OCI-LY7 (cell line): Measurements from ENCODE around the gene FAM131C. TPM values are rescaled to one million over a fixed set of nuclear protein-coding genes. Genes with fewer than 3 reads are reported as not detected.

Experiments
- BruUV-seq: library from RNA; stranded (reverse); fragments of 400-500 nt; replicated peaks from 2 replicates; lab custom pipeline; 2021; lab: Mats Ljungman, UMichigan
- CTCF ChIA-PET: fragments of 300-600 bp; sonication (Branson Sonifier 250); formaldehyde crosslinking; loops from one replicate; lab custom pipeline; 2022; ENCODE audit warnings: antibody characterized with exemption; ENCODE audit not compliant: unreplicated experiment; lab: Charles Lee
- POLR2A ChIA-PET: fragments of 300-600 bp; sonication (Branson Sonifier 250); formaldehyde crosslinking; loops from one replicate; lab custom pipeline; 2022; ENCODE audit warnings: antibody characterized with exemption; lab: Charles Lee
- DNase-seq: peaks from one replicate; pipeline ENCODE4 v3.0.0-alpha.2; 2015; ENCODE audit warnings: low spot score
- H2AFZ ChIP-seq: fragments of 200-600 bp; sonication (generic), shearing (Covaris generic); 2 replicates; pipeline ENCODE4 v1.6.1; 2014; ENCODE audit warnings: mild to moderate bottlenecking, antibody characterized with exemption, low read length, moderate library complexity
- H3K27ac ChIP-seq: fragments of 200-600 bp; sonication (generic); 2 replicates; pipeline ENCODE4 v1.5.1; 2014; ENCODE audit warnings: mixed run types, low read depth, mild to moderate bottlenecking, moderate library complexity, low read length, inconsistent platforms; ENCODE audit not compliant: poor library complexity, severe bottlenecking
- H3K36me3 ChIP-seq: fragments of 200-600 bp; sonication (generic); 2 replicates; pipeline ENCODE4 v1.6.1; 2014; ENCODE audit warnings: mild to moderate bottlenecking, antibody characterized with exemption, low read length, moderate library complexity, mixed read lengths; ENCODE audit not compliant: insufficient read depth
- H3K4me1 ChIP-seq: fragments of 200-600 bp; sonication (generic); 2 replicates; pipeline ENCODE4 v1.5.1; 2014; ENCODE audit warnings: mild to moderate bottlenecking, low read length; ENCODE audit not compliant: insufficient read depth, poor library complexity, severe bottlenecking
- H3K4me2 ChIP-seq: fragments of 200-600 bp; sonication (generic); 2 replicates; pipeline ENCODE4 v1.6.1; 2014; ENCODE audit warnings: mild to moderate bottlenecking, low read length
- H3K4me3 ChIP-seq: fragments of 200-600 bp; sonication (generic); 2 replicates; pipeline ENCODE4 v1.5.1; 2014; ENCODE audit warnings: mild to moderate bottlenecking, low read depth, low read length; ENCODE audit not compliant: poor library complexity, severe bottlenecking
- H3K79me2 ChIP-seq: fragments of 200-600 bp; sonication (generic); 2 replicates; pipeline ENCODE4 v1.6.1; 2016; ENCODE audit warnings: low read depth, mild to moderate bottlenecking, low read length, moderate library complexity, mixed read lengths; ENCODE audit not compliant: insufficient read depth
- H3K9me2 ChIP-seq: fragments of 200-600 bp; sonication (generic); 2 replicates; pipeline ENCODE4 v1.6.1; 2016; ENCODE audit warnings: mild to moderate bottlenecking, low read length, mixed read lengths; ENCODE audit not compliant: insufficient read depth
- H3K9me3 ChIP-seq: fragments of 200-600 bp; sonication (generic); 2 replicates; pipeline ENCODE4 v1.6.1; 2014; ENCODE audit warnings: mild to moderate bottlenecking, mixed run types, low read length, mixed read lengths
- H4K20me1 ChIP-seq: fragments of 200-600 bp; sonication (generic); 2 replicates; pipeline ENCODE4 v1.6.1; 2014; ENCODE audit warnings: mild to moderate bottlenecking, antibody characterized with exemption, low read length, moderate library complexity, mixed read lengths; ENCODE audit not compliant: insufficient read depth
- EZH2phosphoT487 ChIP-seq: fragments of 200-600 bp; sonication (generic); IDR thresholded peaks from 2 replicates; pipeline ENCODE4 v1.6.1; 2018; ENCODE audit warnings: low read depth, borderline replicate concordance, mild to moderate bottlenecking, mixed run types, antibody characterized with exemption, low read length, moderate library complexity, mixed read lengths
- intact Hi-C: fragments of 100-400 bp; cut with micrococcal nuclease; formaldehyde crosslinking; loops from one replicate; pipeline ENCODE4 v1.10.0; 2022; ENCODE audit not compliant: unreplicated experiment
- total RNA-seq, 2 experiments: library from RNA; depleted of rRNA in 1 of 2; stranded (reverse); fragments of >200 nt in 1 of 2; shearing (Covaris generic) in 1 of 2; gene quantifications; 2 replicates each; pipeline ENCODE4 v1.2.3, GENCODE V29; 2014 to 2022
- TF ChIP-seq, protein P1 (sequence below): fragments of 200-600 bp; sonication (generic); conservative IDR thresholded peaks from 2 replicates; pipeline ENCODE4 v1.5.1; 2014; ENCODE audit warnings: mild to moderate bottlenecking, antibody characterized with exemption, low read length, moderate library complexity, mixed read lengths

The FAM131C gene
- total RNA-seq, 2 experiments from 2014 or later, result not detected

DNA sequence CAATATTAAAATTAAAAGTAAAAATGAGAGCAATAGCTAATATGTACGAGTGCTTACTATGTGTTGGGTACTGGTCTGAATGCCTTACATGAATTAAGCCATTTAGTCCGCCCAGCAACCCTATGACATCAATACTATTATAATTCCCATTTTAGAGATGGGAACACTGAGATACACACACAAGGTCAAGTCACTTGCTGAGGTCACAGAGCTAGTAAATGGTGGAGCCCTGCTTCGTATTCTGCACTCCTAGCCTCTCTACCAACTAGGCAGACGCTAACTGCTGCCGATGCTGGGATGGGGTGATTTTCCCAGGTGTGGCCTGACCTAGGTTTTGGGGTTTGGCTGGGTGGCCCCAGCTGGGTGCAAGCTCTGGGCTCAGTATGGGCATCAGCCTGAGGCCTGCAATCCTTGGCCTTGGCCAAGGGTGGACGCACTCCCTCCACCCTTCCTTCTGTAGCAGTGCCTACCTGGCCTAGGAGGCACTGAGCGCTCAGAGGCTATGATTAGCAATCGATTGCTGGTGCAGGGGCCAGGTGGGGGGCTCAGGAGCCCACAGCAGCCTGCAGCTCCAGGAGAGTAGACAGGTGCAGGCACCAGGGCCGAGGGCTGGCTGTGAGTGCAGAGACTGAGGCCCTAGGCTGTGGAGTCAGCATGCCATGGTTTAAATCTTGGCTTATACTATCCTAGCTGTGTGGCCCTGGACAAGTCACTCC is 2.7 kb downstream of the FAM131C start:
- no peak overlapping the region for H3K27ac ChIP-seq
- ChIA-PET POLR2A (interaction anchor here (0.6 to 1.3 kb wide), 2 partner anchors 16 to 284 kb away, joined by 3 to 6 read pairs; no protein-coding TSS in a partner anchor), CTCF (no interaction called here)
- DNase-seq, result no peak
- H3K36me3 ChIP-seq, result no peaks in the 10 kb centered on the region
- TF ChIP-seq, protein P1, sequence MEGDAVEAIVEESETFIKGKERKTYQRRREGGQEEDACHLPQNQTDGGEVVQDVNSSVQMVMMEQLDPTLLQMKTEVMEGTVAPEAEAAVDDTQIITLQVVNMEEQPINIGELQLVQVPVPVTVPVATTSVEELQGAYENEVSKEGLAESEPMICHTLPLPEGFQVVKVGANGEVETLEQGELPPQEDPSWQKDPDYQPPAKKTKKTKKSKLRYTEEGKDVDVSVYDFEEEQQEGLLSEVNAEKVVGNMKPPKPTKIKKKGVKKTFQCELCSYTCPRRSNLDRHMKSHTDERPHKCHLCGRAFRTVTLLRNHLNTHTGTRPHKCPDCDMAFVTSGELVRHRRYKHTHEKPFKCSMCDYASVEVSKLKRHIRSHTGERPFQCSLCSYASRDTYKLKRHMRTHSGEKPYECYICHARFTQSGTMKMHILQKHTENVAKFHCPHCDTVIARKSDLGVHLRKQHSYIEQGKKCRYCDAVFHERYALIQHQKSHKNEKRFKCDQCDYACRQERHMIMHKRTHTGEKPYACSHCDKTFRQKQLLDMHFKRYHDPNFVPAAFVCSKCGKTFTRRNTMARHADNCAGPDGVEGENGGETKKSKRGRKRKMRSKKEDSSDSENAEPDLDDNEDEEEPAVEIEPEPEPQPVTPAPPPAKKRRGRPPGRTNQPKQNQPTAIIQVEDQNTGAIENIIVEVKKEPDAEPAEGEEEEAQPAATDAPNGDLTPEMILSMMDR, result no peak
- no peak for TF ChIP-seq EZH2phosphoT487
- H3K9me3 ChIP-seq, result no peaks in the 10 kb centered on the region
- intact Hi-C loops, result no loop called here
- BruUV-seq, result no TSS peak
- H3K9me2 ChIP-seq, result no peaks in the 10 kb centered on the region
- H3K4me1 ChIP-seq, result peaks cover 11% of the 10 kb centered on the region
- H3K79me2 ChIP-seq, result no peaks in the 10 kb centered on the region
- no peak overlapping the region for H3K4me2 ChIP-seq
- no peak overlapping the region for H3K4me3 ChIP-seq
- no peaks in the 10 kb centered on the region for H4K20me1 ChIP-seq
- H2AFZ ChIP-seq, result no peak overlapping the region

DNA sequence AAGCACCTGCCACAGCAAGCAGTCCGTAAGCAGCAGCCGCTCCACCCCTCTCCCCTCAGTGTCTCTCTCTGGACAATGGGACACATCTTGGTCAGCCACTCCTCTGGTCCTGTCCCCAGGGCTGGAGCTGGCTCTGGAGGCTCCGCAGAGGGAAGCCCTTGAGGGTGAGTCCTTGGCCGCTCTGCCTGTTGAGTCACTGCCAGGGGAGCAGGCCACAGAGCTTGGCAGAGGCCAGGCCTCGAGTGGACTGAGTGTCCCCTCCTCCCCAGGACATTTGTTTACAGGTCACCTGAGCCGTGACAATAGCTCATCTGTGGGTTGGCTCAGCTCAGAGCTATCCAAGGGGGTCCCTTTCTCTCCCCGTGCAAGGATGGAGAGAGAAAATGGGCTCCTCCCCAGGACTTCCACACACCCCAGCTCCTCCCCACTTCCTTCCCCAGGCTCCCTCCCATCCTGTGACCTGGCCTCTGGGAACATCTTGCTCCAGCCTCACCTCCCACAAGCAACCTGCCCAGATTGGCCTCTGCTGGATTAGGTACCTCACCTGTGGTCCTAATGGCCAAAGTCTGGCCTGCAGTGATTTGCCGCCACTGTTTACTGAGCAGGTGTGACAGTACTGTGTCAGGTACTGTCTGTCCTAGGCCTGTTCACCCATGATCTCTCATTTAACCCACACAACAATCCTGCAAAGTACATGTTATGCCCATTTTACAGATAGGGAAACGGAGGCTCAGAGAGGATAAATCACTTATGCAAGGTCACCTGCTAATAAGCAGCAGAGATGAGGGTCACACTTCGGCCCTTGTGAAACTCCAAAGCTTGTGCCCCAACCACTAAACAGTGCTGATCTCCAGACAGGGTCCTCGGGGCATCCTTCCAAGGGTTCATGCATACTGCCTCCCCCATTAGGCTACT is 4.8 kb downstream of the FAM131C start:
- no peak for TF ChIP-seq EZH2phosphoT487
- TF ChIP-seq, protein P1, result no peak
- ChIA-PET POLR2A (interaction anchor here (1.2 kb wide), 1 partner anchor 10 kb away, joined by 3 read pairs; no protein-coding TSS in a partner anchor), CTCF (interaction anchor here (0.6 kb wide), 1 partner anchor 279 kb away, joined by 4 read pairs; no protein-coding TSS in a partner anchor)
- Histone ChIP-seq H3K4me3 (no peak overlapping the region), H4K20me1 (no peaks in the 10 kb centered on the region), H3K4me1 (peaks cover 5% of the 10 kb centered on the region), H3K36me3 (no peaks in the 10 kb centered on the region), H3K4me2 (no peak overlapping the region), H3K27ac (no peak overlapping the region), H2AFZ (no peak overlapping the region), H3K79me2 (no peaks in the 10 kb centered on the region), H3K9me3 (no peaks in the 10 kb centered on the region), H3K9me2 (no peaks in the 10 kb centered on the region)
- intact Hi-C loops, result no loop called here
- DNase-seq, result no peak
- no TSS peak for BruUV-seq
